AG04449 (cell line): Measurements from ENCODE around the gene HTT.

Experiments used
- CTCF ChIA-PET: fragments of 350-600 bp; formaldehyde crosslinking; extraction: SDS; loops from one replicate; lab custom pipeline; 2021; ENCODE audit warnings: antibody characterized with exemption; lab: Yijun Ruan, JAX
- POLR2A ChIA-PET: fragments of 400-600, 350-600 bp; formaldehyde crosslinking; extraction: SDS; loops from one replicate; lab custom pipeline; 2020; ENCODE audit warnings: antibody characterized with exemption, inconsistent platforms; lab: Yijun Ruan, JAX
- DNase-seq: peaks from one replicate; pipeline ENCODE4 v3.0.0-alpha.2; 2010; ENCODE audit warnings: low read depth, low spot score
- H3K4me3 ChIP-seq: 2 replicates; pipeline ENCODE4 v1.5.1; 2011; ENCODE audit warnings: low read depth, mild to moderate bottlenecking, control low read depth, low read length
- CTCF ChIP-seq: IDR thresholded peaks from one replicate; pipeline ENCODE4 v1.5.1; 2011; ENCODE audit warnings: mild to moderate bottlenecking, moderate library complexity, low read length, control low read depth, inconsistent platforms; ENCODE audit not compliant: insufficient read depth; ENCODE audit errors: missing control alignments

The HTT gene

GRCh38 chr4:3220476-3221183 is 146.1 kb downstream of the HTT start:
- POLR2A ChIA-PET, result no interaction called here
- CTCF ChIA-PET, result interaction anchor here (1.3 kb wide), 1 partner anchor 214 kb away, joined by 4 read pairs; no protein-coding TSS in a partner anchor
- no peak for DNase-seq
- H3K4me3 ChIP-seq, result no peak overlapping the region
- no peak for TF ChIP-seq CTCF

- CTCF ChIA-PET, result no interaction called here
- TF ChIP-seq CTCF, result no peak
- no peak overlapping the region for H3K4me3 ChIP-seq
- POLR2A ChIA-PET, result no interaction called here
- no peak for DNase-seq
Observed at GRCh38 chr4:3221184-3221494, 146.7 kb downstream of the HTT start.

GRCh38 chr4:3221996-3222395 is 147.5 kb downstream of the HTT start:
- ChIA-PET POLR2A (no interaction called here), CTCF (interaction anchor here (1.0 kb wide), 1 partner anchor 21 kb away, joined by 3 read pairs; no protein-coding TSS in a partner anchor)
- TF ChIP-seq CTCF, result no peak
- no peak for DNase-seq
- H3K4me3 ChIP-seq, result no peak overlapping the region

GRCh38 chr4:3223346-3223745 is 148.9 kb downstream of the HTT start:
- no peak for TF ChIP-seq CTCF
- DNase-seq, result no peak
- POLR2A ChIA-PET, result no interaction called here
- CTCF ChIA-PET, result interaction anchor here (1.9 kb wide), 1 partner anchor 10 kb away, joined by 6 read pairs; no protein-coding TSS in a partner anchor
- no peak overlapping the region for H3K4me3 ChIP-seq

- ChIA-PET POLR2A (no interaction called here), CTCF (interaction anchor here (1.1 to 1.9 kb wide), 2 partner anchors 9 to 256 kb away, joined by 4 to 6 read pairs; no protein-coding TSS in a partner anchor)
- no peak for TF ChIP-seq CTCF
- no peak for DNase-seq
- no peak overlapping the region for H3K4me3 ChIP-seq
Observed at GRCh38 chr4:3223956-3224748, 149.7 kb downstream of the HTT start.
